NCI-H510A (cell line): ENCODE results near the gene POPDC2.
"Not testable (repeated sequence)": the region's sequence is repeated elsewhere in the genome, so short reads cannot be mapped to it uniquely, and the experiment has no call there.

ENCODE experiments used
- DNase-seq: peaks from one replicate; lab custom pipeline; 2025; lab: John Stamatoyannopoulos, UW

POPDC2 gene

GRCh38 chr3:119613201-119613600 is 47.2 kb downstream of the POPDC2 start:
- DNase-seq: no peak

- no peak for DNase-seq
These were observed 48.7 kb downstream of the POPDC2 start for GRCh38 chr3:119611664-119612063.

GRCh38 chr3:119609301-119609700 is 51.1 kb downstream of the POPDC2 start:
- no peak for DNase-seq

- no peak for DNase-seq
These were observed 51.9 kb downstream of the POPDC2 start for GRCh38 chr3:119608405-119609000.

GRCh38 chr3:119604878-119605277 is 55.5 kb downstream of the POPDC2 start:
- no peak for DNase-seq

DNA sequence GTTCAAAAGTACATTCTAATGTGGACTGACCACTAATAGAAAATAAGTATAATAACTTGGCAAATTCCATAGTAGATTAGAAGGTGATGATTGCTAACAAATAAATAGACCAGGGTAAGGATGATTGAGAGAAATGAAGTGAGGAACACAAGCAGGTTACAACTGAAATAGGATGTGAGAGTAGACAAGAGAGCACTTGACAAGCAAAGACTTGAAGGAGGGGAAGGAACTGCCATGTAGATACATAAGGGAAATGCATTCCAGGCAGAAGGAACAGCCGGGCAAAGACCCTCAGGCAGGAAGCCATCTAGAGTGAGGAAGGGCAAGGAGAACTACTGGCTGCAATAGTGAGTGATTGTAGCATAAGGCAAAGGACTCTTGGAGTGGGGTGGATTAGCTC is 57.7 kb downstream of the POPDC2 start:
- no peak for DNase-seq

GRCh38 chr3:119601154-119601553 is 59.2 kb downstream of the POPDC2 start:
- no peak for DNase-seq

GRCh38 chr3:119600732-119601131 is 59.7 kb downstream of the POPDC2 start:
- DNase-seq: no peak

GRCh38 chr3:119599558-119600174 is 60.7 kb downstream of the POPDC2 start:
- no peak for DNase-seq

- no peak for DNase-seq
These were observed 61.8 kb downstream of the POPDC2 start for GRCh38 chr3:119598410-119599098.

- DNase-seq: no peak
These were observed 62.7 kb downstream of the POPDC2 start, which contains the start of gene PLA1A for GRCh38 chr3:119597548-119598288. Gene PLA1A (plus strand): TSS chr3:119597885. CDS start chr3:119597914, 29 bp downstream.

DNA sequence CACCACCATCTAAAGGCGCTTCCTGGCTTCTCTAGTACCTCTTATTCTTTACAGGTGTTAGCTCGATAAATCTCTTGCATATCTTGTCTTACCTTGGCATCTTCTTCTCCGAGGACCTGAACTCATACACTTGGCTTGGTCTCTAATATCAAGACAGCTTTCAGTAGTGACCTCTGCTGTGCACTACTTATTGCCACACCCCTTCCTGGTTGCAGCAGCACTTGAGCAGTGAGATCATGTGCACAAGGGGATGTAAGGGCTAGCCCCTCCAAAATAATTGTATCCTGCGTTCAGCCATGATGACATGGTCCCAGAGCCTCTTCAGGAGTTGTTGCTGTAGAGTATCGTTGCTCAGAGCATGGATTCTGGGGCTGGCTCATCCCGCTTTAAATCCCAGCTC is 64.0 kb downstream of the POPDC2 start:
- no peak for DNase-seq

DNA sequence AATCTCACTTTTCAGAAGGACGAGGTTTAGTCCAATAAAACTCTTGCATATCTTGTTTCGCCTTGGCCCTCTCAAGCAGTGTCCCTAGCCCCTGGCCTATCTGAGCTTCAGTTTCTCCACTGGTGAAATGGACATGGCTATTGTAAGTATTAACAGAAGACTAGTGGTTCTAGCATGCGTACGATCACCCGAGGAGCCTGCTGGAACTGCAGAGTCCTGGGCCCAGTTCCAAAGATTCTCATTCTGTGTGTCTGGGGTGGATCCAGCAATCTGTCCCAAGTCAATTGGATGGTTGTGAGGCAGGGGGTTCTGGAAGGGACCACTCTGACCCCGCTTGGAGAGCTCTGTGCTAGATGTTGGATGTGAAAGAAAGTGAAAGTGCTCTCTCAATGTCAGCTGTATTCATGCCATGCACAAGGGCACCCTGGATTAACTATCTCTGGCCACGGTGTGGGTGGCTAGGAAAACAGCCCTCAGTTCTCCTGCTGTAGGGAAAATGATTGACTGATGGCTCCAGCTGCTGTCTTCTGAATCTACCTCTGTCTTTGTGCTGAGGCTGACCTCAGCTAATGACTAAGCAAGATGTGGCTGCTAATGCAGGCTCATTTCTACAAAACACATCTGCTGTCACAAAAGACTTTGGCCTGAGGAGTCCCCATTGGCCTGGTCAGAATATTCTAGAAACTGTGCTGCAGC is 64.6 kb downstream of the POPDC2 start:
- DNase-seq: no peak

DNA sequence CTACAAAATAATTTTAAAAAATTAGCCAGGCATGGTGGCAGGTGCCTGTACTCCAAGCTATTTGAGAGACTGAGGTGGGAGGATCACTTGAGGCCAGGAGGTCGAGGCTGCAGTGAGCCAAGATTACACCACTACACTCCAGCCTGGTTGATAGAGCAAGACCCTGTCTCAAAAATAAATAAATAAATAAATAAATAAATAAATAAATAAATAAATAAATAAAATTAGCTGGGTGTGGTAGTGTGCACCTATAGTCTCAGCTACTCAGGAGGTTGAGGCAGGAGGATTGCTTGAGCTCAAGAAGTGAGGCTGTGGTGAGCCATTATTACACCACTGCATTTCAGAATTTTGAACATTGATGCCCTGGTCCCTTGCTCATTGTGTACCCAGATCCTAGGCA is 65.5 kb downstream of the POPDC2 start:
- not testable (repeated sequence) for DNase-seq

DNA sequence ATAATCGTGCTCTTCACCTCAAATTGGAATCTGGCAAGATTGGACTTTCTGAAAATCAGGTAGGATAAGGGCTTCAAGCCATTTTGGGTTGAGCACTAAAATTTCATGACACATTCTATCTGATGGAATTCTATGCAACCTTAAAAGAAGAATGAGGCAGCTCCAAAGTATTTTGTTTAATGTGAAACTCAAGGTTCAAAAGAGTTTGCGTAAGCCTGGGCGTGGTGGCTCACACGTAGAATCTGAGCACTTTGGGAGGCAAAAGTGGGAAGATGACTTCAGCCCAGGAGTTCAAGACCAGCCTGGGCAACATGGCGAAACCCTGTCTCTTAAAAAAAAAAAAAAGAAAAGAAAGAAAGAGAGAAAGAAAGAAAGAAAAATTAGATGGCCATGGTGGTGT is 66.3 kb downstream of the POPDC2 start:
- DNase-seq: no peak

DNA sequence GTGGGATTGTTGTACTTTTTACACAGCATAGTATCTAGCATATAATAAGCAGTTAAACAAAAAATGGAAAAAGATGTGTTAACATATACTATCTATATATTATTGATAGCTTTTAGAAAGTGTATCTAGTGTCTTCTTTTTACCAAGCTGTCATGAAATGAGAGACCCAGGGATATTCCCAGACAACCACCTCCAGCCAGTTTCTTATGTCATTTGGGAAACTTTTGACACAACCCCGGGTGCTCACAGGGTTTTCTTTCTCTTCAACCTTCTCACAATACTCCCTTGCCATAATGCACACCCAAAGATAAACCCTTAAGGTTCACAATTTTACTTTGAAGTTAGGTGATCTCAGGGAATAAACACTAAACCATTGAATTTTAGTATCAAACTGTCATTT is 67.5 kb downstream of the POPDC2 start:
- no peak for DNase-seq
